HTR-8/SVneo (cell line): ENCODE data around the gene TMC6.
"Not testable (repeated sequence)": the region's sequence is repeated elsewhere in the genome, so short reads cannot be mapped to it uniquely, and the experiment has no call there.

Source experiments
- DNase-seq: peaks from one replicate; pipeline ENCODE4 v3.0.0; 2011; ENCODE audit warnings: low spot score, mixed read lengths; ENCODE audit not compliant: insufficient read length
- FAIRE-seq: peaks from 2 replicates; lab custom pipeline; 2011; peaks lifted over from hg19 to GRCh38; lab: Jason Lieb, UNC

The TMC6 gene

DNA sequence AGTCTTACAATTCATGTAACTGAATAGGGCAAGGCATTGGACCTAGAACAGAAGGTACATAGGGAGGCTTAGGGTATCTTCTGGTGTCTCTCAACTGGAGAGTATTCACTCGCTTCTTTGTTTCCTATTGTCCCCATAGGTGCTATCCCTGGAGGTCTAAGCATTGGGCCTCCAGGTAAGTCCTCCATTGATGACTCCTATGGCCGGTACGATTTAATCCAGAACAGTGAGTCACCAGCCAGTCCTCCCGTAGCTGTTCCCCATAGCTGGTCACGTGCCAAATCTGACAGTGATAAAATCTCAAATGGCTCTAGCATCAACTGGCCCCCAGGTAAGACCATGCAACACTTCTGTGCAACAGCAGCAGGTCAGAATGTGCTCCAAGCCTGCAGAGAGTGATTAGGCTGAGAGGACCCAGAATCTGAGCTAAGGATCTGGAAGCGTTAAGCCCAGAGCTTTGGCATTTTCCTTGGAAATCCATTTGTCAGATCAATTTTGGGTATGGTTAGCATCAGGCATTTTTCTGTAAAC is 35.7 kb downstream of the TMC6 start:
- FAIRE-seq (no peak), DNase-seq (no peak)

DNA sequence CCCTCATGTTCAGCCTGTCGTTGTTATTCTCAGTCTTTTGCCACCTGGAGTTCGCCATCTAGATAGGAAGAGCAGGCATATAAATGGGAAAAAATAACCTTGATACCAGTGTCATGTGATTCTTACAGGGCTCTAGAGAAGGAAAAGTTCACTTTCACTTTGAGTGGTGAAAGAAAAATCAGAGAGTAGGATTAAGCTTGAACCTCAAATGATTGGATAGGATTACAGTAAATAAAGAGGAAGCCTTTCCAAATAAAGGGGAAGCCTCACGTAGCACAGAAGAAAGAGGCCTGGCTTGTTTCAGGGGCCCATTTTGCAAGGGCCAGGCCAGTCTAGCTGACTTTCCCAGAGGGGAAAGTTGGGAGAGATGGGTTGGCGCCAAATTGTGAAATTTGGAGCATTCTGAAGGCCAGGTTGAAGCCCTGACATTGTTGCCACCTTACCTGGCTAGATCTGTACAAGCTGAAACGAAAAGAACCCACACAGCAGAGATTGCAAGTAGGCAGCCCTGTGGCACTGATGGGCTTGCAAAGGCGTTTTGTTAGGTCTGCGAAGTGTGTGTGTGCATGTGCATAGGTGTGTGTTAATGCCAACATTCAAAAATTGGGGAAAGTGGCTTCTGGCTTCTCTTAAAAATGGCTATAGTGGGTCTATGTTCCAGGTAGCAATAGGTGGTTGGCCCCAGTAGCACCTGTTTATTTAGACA is 38.8 kb downstream of the TMC6 start:
- DNase-seq (no peak), FAIRE-seq (no peak)

DNA sequence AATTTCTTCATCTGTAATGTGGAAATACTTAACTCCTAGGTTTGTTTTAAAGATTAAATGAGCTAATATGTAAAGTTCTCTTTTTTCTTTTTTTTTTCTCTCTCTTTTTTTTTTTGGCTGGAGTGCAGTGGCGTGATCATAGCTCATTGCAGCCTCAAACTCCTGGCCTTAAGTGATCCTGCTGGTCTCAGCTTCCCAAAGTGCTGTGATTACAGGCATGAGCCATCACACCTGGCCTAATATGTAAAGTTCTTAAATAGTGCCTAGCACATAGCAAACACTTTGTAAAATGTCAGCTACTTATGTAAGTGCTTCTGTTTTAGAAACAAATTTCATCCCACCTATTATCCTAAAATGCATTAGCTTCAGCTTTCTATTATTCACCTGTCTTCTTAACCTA is 40.0 kb downstream of the TMC6 start:
- FAIRE-seq = no peak
- DNase-seq = no peak

DNA sequence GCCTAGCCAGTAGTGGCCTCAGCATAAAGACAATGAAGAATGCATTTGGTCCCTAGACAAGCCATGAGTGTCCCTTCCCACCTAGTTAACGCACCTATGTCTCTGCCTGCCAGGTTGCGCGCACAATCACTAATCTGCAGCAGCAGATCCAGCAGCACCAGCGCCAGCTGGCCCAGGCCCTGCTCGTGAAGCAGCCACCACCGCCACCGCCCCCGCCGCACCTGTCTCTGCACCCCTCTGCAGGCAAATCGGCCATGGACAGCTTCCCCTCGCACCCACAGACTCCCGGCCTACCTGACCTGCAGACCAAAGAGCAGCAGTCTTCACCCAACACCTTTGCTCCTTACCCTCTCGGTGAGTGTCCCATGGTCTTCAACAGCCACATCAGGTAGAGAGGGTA is 41.8 kb downstream of the TMC6 start:
- FAIRE-seq (no peak), DNase-seq (no peak)

DNA sequence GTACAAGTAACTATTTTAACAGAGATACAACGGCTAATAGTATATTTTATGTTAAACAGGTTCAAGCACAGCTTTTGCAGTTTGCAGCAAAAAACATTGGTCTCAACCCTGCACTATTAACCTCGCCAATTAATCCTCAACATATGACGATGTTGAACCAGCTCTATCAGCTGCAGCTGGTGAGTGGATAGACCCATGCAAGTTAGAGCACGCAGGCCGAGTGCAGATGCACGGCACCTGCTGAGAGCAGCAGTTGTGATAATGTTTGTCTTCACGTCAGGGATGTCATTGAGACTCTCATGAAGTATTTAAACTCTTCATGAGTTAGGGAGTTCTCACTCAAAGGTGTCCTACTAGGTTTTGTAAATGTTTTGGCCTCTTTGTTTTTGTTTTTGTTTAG is 45.6 kb downstream of the TMC6 start:
- FAIRE-seq = no peak
- DNase-seq = no peak

DNA sequence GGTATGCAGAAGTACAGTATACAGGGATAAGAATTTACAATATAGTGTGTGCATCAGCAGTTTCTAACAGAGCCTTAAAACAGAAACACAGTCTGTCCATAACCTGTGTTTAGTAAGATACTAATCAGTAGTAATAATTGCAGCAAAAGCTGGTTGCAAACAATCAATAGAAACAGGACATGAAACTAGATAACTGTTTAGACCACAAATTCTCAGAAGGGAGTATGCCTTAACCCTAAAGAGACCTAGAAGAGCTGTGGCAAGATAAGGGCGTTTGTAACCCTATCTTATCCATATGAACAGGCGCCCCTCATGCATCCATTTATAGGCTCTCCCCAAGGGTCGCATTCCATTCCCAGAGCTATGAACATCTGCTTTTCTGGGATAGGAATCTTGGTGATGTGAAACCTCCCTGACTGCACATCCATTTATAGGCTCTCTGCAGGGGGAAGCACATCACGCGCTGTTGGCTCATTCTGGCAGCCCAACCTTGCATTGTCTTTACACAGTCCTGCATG is 46.1 kb downstream of the TMC6 start:
- FAIRE-seq = not testable (repeated sequence)

DNA sequence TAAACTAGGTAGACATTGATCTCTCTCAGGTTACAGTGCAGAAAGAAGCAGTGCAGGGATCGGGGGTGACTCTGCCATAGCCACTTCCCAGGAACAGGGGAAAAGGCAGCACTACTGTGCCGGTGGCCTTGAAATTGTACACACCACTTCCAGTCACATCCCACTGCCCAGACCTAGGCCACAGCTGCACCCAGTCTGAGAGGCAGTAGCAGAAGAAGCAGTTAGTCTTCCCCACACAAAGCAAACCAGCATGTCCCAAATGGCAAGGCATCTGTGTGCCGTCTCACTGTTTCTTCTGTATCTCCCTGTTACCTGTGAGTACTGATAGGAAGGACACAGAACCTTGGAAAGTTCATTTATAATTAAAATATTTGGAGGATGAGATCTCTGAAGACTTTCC is 47.0 kb downstream of the TMC6 start:
- DNase-seq (no peak), FAIRE-seq (no peak)

More for the DNA sequence above, 46.1 kb downstream of the TMC6 start:
- DNase-seq = not testable (repeated sequence)

DNA sequence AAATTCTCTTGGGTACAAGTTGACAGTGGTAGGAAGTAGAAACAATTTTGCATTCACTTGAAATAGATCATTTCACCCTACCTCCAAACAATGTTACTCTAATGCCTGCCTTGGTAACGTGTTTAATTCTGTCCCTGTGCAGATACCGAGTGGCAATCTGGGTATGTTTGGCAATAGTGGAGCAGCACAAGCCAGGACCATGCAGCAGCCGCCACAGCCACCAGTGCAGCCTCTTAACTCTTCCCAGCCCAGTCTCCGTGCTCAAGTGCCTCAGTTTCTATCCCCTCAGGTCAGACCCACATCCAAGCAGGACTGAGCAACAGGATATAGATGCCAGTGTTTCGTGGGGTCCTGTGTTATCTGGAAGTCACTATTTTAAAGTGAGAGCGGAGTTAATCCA is 49.3 kb downstream of the TMC6 start:
- FAIRE-seq (peak; percentile 49), DNase-seq (no peak)

DNA sequence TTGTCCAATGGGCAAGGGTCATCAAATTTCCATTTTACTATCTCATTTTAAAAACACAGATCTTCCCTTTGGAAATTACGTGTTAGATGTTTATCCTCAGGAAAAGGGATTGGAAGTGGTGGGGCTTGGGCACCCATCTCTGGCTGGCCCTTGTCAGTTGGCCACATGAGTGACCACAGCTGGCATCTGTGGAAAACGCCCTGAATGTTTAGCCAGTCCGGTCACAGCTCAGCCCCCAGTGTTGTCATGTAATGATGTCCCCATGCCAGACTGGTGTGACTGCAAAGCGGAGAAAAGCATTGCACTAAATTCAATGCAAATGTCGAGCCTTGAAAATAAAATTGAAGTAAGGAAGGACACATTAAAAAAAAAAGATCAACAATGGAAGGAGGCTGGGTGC is 53.0 kb downstream of the TMC6 start:
- FAIRE-seq = no peak
- no peak for DNase-seq

DNA sequence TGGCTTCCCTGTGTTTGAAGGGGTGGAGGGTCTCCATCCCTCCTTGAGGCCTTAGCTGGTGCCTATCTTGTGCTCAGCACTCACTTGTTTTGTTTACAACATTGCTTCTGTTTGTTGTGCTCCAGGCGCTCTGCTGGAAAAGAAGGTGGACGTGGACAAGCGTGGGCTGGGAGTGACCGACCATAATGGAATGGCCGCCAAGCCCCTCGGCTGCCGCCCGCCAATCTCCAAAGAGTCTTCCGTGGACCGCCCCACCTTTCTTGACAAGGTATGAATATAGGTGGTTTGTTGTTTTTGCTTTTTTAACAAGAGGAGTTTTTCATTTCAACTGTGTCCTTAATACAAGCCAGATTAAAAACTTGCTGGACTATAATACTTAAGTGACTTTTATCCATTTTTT is 53.5 kb downstream of the TMC6 start:
- FAIRE-seq = no peak

DNA sequence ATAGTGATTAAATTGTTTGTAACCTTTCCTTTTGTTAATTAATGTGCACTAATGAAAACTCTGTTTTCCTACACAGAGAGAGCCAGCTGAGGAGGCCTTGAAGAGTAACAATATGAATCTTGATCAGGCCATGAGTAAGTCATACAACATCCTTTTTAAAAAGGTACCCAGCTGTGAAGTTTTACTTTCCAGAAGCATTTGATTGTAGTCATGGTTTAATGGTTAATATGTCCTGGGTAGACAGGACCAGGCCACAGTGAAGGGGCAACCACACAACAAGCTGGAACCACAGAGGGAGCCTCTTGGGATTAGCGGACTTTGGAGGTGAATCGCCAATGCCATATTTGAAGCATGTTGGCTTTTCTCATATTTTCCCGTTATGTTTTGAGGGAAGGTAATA is 55.6 kb downstream of the TMC6 start:
- FAIRE-seq (no peak), DNase-seq (no peak)

More for the DNA sequence above, 53.5 kb downstream of the TMC6 start:
- DNase-seq = no peak

DNA sequence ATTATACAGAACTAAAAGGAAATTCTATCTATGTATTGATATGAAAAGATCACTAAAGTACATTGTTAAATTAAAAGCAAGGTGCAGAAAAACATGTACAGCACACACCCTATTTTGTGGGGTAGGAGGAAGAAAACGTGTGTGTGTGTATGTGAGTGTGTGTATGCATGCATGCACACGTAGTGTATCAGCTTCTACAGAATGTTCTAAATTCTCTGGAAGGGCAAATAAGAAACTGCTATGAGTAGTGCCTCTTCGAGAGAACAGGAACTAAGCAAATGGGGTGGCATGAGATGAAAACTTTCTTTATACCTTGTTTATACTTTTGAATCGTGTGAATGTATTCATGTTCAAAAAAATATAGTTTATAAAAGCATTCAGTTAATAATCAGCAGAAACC is 58.9 kb downstream of the TMC6 start:
- no peak for FAIRE-seq

DNA sequence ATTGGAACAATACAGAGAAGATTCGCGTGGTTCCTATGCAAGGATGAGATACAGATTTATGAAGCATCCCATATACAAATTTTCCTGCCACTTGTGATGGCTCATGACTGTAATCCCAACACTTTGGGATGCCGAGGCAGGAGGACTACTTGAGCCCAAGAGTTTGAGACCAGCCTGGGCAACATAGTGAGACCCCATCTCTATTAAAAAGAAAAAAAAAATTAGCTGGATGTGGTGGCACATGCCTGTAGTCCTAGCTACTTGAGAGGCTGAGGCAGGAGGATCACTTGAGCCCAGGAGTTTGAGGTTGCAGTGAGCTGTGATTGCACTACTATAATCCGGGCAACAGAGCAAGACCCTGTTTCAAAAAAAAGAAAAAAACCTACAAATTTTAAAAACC is 61.6 kb downstream of the TMC6 start:
- not testable (repeated sequence) for DNase-seq, FAIRE-seq

More for the DNA sequence above, 58.9 kb downstream of the TMC6 start:
- DNase-seq = no peak

DNA sequence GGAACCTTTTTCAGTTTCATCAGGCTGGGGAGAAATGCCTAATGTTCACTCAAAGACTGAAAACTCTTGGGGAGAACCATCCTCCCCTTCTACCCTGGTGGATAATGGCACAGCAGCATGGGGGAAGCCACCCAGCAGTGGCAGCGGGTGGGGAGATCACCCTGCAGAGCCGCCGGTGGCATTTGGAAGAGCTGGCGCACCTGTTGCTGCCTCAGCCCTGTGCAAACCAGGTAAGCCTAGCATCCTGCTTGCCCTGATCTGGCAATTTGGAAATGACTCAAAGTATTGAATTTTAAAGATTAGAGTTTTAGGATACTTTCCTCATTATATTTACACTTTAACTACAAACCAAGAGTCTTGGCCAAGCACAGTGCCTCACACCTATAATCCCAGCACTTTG is 63.8 kb downstream of the TMC6 start:
- FAIRE-seq (no peak), DNase-seq (no peak)

DNA sequence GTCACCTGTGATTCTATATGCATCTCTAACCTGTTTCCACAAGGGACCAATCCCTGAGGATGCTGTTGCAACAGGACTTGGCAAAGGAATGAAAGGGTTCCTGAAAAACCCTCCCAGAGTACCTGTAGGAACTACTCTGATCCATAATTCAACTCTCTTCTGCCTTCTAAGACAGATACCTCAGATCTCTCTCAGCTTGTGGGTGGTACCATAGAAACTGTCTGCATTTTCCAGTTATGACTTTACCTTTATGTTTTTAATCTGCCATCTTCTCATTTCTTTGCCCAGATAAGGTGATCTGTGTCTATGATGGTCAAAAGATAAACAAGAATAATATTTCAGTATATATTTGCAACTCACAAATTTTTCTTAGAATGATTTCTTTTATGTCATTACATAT is 65.1 kb downstream of the TMC6 start:
- DNase-seq (no peak), FAIRE-seq (no peak)

DNA sequence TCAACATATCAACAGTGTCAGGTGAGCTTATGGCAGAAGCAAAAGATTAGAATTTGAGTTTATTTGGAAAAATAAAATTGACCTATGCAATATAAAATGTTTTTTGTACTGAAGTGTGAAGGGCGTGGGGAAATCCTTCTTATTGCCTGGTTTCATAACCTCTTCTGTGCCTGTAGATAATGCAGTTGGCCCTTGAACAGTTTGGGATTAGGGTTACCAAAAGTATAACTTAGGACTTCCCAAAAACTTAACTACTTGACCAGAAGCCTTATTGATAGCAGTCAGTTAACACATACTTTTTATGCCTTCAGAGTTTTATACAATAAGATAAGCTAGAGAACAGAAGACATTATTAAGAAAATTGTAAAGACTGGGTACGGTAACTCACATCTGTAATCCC is 66.0 kb downstream of the TMC6 start:
- DNase-seq = no peak
- FAIRE-seq = no peak
